Osteoblast (primary cell): ENCODE data around the gene LGALS1. TPM values are rescaled to one million over a fixed set of nuclear protein-coding genes. Genes with fewer than 3 reads are reported as not detected.
A peak's percentile ranks its signal among the peaks of the same experiment; 100 is the strongest.

Experiments
- DNase-seq: peaks from one replicate; pipeline ENCODE4 v3.0.0; 2011; ENCODE audit warnings: low spot score, mixed read lengths; ENCODE audit not compliant: insufficient read length; ENCODE audit errors: missing footprints
- H2AFZ ChIP-seq: 2 replicates; pipeline ENCODE4 v1.6.0; 2011; ENCODE audit warnings: mild to moderate bottlenecking, low read length
- H3K27ac ChIP-seq: 2 replicates; pipeline ENCODE4 v1.5.1; 2011; ENCODE audit warnings: mild to moderate bottlenecking, low read depth, low read length, moderate library complexity
- H3K27me3 ChIP-seq: 2 replicates; pipeline ENCODE4 v1.6.0; 2012; ENCODE audit warnings: mild to moderate bottlenecking, control low read depth, inconsistent platforms, low read length, moderate library complexity; ENCODE audit not compliant: insufficient read depth
- H3K36me3 ChIP-seq: 2 replicates; pipeline ENCODE4 v1.5.1; 2011; ENCODE audit warnings: mild to moderate bottlenecking, low read length, control low read depth, moderate library complexity; ENCODE audit not compliant: insufficient read depth
- H3K4me1 ChIP-seq: 2 replicates; pipeline ENCODE4 v1.5.1; 2011; ENCODE audit warnings: mild to moderate bottlenecking, low read length, control low read depth, moderate library complexity; ENCODE audit not compliant: insufficient read depth
- H3K4me2 ChIP-seq: 2 replicates; pipeline ENCODE4 v1.6.0; 2011; ENCODE audit warnings: mild to moderate bottlenecking, low read length; ENCODE audit not compliant: insufficient read depth
- H3K4me3 ChIP-seq: fragments of 200-600 bp; sonication (generic); 3 replicates; pipeline ENCODE4 v1.5.1; 2012; ENCODE audit warnings: mild to moderate bottlenecking, low read length, inconsistent platforms; ENCODE audit not compliant: insufficient read depth
- H3K79me2 ChIP-seq: 2 replicates; pipeline ENCODE4 v1.6.0; 2012; ENCODE audit warnings: mild to moderate bottlenecking, low read length, control low read depth, inconsistent platforms; ENCODE audit not compliant: insufficient read depth
- H3K9me3 ChIP-seq: 2 replicates; pipeline ENCODE4 v1.5.1; 2011; ENCODE audit warnings: low read depth, low read length, control low read depth
- H4K20me1 ChIP-seq: 2 replicates; pipeline ENCODE4 v1.6.0; 2012; ENCODE audit warnings: mild to moderate bottlenecking, low read length, control low read depth; ENCODE audit not compliant: insufficient read depth
- total RNA-seq: library from RNA; depleted of rRNA; stranded (reverse); fragments of >200 nt; gene quantifications from 2 replicates; pipeline ENCODE4 v1.2.3, GENCODE V29; 2012
- TF ChIP-seq, protein P1 (sequence below): IDR thresholded peaks from 2 replicates; pipeline ENCODE4 v1.5.1; 2011; ENCODE audit warnings: mild to moderate bottlenecking, low read depth, low read length, moderate library complexity; ENCODE audit errors: extremely low read depth

LGALS1 gene
- total RNA-seq, 1 donor, result 3,004 TPM

DNA sequence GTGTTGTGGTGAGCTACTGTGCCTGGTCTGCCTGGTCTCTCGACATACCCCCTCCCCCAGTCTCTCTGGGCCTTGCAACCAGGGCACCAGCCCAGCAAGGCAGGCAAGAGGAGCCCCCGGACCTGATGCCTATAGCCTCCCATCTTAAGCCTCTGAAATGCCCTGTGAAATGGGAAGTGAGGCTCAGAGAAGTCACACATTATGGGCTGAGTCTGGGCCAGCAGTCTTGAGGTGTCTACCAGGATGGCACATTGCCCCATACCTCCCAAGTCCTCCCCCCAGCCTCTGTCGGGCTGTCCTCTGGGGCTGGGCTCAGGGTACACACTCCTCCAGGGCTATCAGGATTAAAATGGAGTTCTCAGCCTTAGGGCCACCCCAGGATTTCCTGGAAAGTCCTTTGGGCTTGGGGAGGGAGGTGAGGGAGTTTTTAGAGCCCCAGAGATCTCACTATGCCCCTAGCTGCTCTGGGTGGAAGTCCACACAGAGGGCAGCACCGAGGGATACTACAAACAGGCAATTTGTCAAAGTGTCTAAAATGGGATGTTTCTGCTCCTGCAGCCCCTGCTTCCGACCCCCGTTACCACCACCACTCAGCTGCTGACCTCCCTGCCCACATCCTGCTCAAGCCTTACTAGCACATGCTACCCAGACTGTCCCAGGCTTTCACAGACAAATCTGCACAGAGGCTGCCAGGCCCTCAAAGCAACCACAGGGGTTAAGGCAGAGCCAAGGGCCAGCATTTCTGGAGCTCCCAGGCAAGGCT lies 39.1 kb upstream of the LGALS1 start:
- no peak overlapping the region for H3K4me3 ChIP-seq
- peaks cover 31% of the 10 kb centered on the region for H3K4me1 ChIP-seq
- no peak overlapping the region for H3K27ac ChIP-seq
- peak; percentile 83 for DNase-seq
- H2AFZ ChIP-seq, result no peak overlapping the region
- H3K79me2 ChIP-seq, result peaks cover 9% of the 10 kb centered on the region
- no peaks in the 10 kb centered on the region for H4K20me1 ChIP-seq
- no peak overlapping the region for H3K4me2 ChIP-seq
- no peaks in the 10 kb centered on the region for H3K9me3 ChIP-seq
- H3K36me3 ChIP-seq, result peaks cover 8% of the 10 kb centered on the region
- no peaks in the 10 kb centered on the region for H3K27me3 ChIP-seq
- TF ChIP-seq, protein P1, sequence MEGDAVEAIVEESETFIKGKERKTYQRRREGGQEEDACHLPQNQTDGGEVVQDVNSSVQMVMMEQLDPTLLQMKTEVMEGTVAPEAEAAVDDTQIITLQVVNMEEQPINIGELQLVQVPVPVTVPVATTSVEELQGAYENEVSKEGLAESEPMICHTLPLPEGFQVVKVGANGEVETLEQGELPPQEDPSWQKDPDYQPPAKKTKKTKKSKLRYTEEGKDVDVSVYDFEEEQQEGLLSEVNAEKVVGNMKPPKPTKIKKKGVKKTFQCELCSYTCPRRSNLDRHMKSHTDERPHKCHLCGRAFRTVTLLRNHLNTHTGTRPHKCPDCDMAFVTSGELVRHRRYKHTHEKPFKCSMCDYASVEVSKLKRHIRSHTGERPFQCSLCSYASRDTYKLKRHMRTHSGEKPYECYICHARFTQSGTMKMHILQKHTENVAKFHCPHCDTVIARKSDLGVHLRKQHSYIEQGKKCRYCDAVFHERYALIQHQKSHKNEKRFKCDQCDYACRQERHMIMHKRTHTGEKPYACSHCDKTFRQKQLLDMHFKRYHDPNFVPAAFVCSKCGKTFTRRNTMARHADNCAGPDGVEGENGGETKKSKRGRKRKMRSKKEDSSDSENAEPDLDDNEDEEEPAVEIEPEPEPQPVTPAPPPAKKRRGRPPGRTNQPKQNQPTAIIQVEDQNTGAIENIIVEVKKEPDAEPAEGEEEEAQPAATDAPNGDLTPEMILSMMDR, result peak; percentile 44

DNA sequence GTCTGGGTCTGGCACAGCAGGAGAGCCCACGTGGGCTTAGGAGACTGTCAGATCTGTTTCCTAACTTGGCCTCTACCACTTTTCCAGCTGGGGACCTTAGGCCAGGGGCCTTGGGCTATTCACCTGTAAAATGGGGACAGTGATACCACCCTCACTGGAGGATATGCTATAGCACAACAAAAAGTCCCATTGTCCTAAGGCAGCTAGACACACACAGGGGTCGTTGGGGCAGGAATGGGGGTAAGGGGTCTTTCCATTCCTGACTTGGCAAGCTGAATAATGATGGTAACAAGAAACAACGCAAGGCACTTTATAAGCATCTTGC lies 38.5 kb upstream of the LGALS1 start:
- peaks cover 31% of the 10 kb centered on the region for H3K4me1 ChIP-seq
- H3K79me2 ChIP-seq, result peaks cover 9% of the 10 kb centered on the region
- peaks cover 9% of the 10 kb centered on the region for H3K36me3 ChIP-seq
- H2AFZ ChIP-seq, result no peak overlapping the region
- no peaks in the 10 kb centered on the region for H3K9me3 ChIP-seq
- TF ChIP-seq, protein P1, result no peak
- H4K20me1 ChIP-seq, result no peaks in the 10 kb centered on the region
- no peak for DNase-seq
- H3K4me2 ChIP-seq, result no peak overlapping the region
- H3K27me3 ChIP-seq, result no peaks in the 10 kb centered on the region
- H3K27ac ChIP-seq, result no peak overlapping the region
- H3K4me3 ChIP-seq, result no peak overlapping the region

DNA sequence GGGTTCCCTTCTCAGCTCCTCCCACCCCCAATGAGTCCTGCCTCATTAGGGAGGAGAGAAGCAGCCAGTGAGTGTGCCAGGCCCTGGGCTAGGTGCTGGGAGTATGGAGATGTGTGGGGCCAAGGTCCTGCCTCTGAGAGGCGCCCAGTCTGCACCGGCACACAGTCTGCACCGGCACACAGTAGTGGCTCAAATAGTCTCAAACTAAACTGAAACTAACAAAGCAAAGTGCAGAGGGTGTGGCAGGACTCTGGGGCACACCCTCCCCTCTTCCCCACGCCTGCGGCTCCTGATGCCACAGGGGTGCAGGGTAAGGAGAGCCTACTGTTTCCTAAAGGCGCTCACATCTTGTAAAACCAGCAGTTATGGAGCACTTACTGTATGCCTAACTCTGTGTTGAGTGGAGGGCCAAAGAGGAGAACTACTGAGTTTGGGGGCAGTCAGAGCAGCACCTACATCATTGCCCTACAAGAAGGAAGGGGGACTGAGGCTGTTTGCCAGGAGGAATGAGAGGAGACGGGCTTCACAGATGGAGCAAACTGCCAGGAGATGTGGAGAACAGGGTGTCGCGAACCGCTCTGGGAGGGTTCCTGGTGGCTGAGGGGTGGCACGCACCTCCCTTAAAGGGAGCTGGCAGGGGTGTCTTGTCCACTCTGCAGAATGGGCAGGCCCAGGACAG lies 36.9 kb upstream of the LGALS1 start:
- Histone ChIP-seq H3K27me3 (no peaks in the 10 kb centered on the region), H3K36me3 (peaks cover 5% of the 10 kb centered on the region), H3K4me2 (peak overlapping the region; percentile 95), H2AFZ (no peak overlapping the region), H3K9me3 (no peaks in the 10 kb centered on the region), H3K4me1 (peaks cover 23% of the 10 kb centered on the region), H4K20me1 (peaks cover 2% of the 10 kb centered on the region), H3K4me3 (peak overlapping the region; percentile 80), H3K27ac (no peak overlapping the region), H3K79me2 (peaks cover 9% of the 10 kb centered on the region)
- DNase-seq, result no peak
- TF ChIP-seq, protein P1, result no peak

DNA sequence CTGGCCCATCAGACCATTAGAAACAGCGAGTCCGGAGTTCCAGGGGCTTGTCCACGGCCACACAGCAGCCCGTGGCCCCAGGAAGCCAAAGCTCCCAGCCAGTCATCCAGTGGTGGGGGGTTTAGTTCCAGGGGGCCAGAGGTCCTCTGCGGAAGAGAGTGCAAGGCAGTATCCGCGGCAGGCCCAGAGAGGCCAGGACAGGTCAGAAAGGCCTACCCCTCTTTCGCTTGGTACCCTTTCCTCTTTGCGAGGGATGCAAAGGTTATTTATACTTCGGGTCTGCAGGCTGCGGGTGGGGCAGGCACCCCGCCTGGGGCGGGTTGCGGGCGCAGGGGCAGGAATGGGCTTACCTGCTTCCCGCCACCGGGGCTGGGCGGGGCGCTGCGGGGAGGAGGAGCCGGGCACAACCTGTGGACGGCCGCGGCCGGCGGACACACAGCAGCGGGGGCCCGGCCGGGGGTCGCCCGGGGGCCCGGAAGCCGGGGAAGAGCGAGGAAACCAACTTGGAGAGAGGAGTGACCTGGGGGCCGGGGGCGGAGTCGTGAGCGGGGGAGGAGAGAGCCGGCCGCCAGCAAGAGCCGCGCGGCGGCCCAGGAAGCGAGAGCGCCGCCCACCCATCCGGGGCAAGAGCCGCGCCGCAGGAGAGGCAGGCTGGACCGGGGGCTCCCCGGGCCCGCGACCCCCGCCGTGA lies 36.2 kb upstream of the LGALS1 start, which contains the start of gene SH3BP1:
Gene SH3BP1 (plus strand): TSS at position 600 of the 691 bp plus-strand sequence. CDS start 119 bp downstream, outside the sequence.
- Histone ChIP-seq H3K4me3 (peak within 1 kb of the TSS; percentile 80), H3K79me2 (peaks cover 9% of the 10 kb centered on the region), H2AFZ (peak within 1 kb of the TSS; percentile 70), H3K36me3 (peaks cover 5% of the 10 kb centered on the region), H3K27ac (no peak within 1 kb of the TSS), H3K4me2 (peak within 1 kb of the TSS; percentile 95), H3K27me3 (no peaks in the 10 kb centered on the region), H3K9me3 (no peaks in the 10 kb centered on the region), H4K20me1 (peaks cover 4% of the 10 kb centered on the region), H3K4me1 (peaks cover 17% of the 10 kb centered on the region)
- TF ChIP-seq, protein P1, result no peak
- peak; percentile 98 for DNase-seq
